HG03469 (cell line): Measurements from ENCODE around the gene PTGDR.

Experiments
- ATAC-seq: cut with Tn5 transposase; IDR thresholded peaks from one replicate; pipeline ENCODE4 v1.9.1; 2021; ENCODE audit warnings: mild to moderate bottlenecking, moderate library complexity, moderate number of reproducible peaks; ENCODE audit not compliant: unreplicated experiment

The PTGDR gene

DNA sequence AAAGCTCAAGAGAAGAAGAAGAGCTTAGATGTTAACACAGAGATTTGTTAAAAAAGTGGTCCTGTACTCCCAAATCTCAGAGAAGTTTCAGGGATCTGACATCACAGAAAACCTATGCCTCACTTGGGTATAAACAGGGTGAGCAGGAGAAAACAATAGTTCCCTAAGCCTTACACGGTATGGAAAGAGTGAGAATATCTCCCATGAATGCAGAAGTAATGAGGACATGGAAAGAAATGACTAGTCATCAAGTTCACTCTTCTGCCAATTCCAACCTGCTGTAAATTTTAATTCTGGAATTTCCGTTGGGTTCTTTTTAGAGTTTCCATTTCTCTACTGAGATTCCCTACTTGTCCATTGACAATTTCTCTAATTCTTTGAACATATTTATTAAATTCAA is 40.4 kb downstream of the PTGDR start:
- no peak for ATAC-seq

DNA sequence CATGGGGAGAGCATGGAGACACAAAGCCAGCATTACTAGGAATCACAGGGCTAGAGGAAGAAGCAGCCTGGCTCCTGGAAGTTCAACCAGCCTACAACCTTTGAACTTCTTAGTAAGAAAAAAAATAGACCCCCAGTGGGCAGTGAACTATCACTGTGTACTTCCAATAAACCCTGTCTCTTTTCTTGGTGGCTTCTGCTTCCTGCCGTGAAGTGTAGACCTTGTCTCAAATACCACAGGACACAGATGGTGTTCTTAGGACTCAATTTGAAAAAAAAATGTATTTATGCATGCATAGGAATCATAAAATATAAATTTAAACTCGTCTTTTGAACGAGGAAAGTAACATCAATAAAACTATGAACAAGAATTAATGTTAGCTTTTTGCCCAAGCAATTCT is 43.0 kb downstream of the PTGDR start:
- no peak for ATAC-seq

DNA sequence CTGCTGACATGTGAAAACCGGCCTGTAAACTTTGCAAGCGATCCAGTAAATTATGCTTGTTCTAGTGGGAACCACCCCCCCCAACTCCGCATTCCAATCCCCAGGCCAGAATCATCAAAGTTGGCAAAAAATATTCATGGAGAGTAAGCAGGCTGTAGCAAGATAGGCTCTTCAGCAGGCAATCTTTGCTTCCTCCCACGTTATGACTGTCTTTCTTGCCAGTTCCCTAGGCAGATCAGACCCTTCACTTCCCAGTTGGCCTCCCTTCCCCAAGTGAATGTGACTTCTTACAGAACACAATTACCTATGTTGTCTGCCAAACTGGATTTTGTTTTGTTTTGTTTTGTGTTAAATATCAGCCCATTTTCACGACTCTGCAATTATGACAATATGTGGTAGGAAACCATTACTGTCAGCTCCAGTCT is 45.4 kb downstream of the PTGDR start:
- ATAC-seq: no peak

DNA sequence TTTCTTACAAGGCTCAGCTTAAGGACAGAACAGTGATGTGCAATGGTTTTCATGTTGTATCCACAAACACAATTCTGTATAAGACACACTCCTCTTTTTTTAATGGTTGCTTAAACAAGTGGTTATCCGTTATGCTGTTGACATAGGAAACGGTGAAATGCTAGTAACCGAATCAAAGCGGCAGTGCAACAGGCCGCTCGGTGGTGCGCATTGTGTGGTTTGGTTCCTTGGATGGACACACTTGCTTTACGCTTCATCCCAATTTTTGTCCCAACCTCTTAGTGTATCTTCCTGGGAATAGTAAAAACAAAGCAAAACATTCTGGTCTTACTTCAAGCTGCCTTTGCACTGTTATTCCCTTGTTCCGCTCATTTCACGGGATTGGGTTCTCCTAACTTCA is 46.0 kb downstream of the PTGDR start:
- ATAC-seq: no peak

DNA sequence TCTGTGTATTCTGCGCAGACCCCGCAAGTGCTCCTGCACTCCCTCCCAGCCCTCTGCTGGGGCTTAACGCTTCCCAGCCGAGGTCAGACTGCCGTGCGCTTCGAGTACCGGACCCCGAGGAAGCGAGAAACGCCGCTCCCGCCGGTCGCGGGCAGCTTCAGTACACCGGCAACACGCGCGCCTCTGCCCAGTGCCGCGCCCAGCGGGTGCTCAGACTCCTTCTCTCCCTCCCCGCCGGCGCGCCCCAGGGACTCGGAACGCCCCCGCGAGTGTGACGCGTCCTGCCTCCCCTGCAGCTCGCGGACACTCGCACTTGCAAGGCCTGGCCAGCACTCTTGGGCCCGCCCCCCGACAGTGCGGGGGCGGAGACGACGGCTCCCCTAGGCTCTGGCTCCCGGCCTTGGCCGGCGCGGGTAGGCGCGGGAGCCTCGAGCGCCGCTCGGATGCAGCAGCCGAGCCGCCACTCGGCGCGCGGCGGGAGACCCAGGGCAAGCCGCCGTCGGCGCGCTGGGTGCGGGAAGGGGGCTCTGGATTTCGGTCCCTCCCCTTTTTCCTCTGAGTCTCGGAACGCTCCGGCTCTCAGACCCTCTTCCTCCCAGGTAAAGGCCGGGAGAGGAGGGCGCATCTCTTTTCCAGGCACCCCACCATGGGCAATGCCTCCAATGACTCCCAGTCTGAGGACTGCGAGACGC is 46.6 kb downstream of the PTGDR start, which contains the start of gene PTGER2:
PTGER2 (plus strand) TSS at position 410 of the 692 bp plus-strand sequence; CDS start at position 647, 237 bp downstream.
- no peak for ATAC-seq

DNA sequence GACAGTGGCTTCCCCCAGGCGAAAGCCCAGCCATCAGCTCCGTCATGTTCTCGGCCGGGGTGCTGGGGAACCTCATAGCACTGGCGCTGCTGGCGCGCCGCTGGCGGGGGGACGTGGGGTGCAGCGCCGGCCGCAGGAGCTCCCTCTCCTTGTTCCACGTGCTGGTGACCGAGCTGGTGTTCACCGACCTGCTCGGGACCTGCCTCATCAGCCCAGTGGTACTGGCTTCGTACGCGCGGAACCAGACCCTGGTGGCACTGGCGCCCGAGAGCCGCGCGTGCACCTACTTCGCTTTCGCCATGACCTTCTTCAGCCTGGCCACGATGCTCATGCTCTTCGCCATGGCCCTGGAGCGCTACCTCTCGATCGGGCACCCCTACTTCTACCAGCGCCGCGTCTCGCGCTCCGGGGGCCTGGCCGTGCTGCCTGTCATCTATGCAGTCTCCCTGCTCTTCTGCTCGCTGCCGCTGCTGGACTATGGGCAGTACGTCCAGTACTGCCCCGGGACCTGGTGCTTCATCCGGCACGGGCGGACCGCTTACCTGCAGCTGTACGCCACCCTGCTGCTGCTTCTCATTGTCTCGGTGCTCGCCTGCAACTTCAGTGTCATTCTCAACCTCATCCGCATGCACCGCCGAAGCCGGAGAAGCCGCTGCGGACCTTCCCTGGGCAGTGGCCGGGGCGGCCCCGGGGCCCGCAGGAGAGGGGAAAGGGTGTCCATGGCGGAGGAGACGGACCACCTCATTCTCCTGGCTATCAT is 47.3 kb downstream of the PTGDR start:
- no peak for ATAC-seq

DNA sequence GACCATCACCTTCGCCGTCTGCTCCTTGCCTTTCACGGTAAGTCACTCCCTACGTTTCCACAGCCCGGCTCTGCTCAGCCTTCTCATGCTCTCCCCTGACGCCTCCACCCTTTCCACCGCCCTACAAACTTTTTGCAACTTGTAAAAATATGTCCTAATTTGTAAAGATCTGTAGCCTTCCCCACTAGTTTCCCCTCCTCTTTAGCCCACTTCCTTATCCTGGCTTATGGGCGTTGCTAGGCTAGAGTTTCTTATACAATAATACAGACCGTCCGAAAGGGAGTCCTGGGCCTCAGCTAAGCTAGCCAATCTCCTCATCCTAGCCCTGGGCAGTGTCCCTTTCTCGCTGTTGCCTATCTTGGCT is 47.8 kb downstream of the PTGDR start:
- no peak for ATAC-seq

DNA sequence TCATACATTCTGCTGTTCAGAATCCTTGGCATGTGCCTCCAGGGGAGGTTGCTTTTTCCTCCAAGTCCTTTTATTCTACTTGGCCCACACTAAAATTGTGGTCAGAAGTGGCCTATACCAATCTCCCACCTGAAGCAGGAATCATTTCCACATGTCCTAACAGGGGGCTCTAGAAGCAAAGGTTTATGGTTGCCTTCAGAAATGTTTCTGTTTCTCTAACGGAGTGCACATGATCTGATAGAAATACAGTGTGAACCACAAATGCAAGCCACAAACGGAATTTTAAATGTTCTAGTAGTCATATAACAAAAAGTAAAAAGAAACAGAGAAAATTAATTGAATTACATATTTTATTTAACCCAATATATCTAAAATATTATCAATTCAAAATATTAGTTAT is 50.6 kb downstream of the PTGDR start:
- no peak for ATAC-seq

DNA sequence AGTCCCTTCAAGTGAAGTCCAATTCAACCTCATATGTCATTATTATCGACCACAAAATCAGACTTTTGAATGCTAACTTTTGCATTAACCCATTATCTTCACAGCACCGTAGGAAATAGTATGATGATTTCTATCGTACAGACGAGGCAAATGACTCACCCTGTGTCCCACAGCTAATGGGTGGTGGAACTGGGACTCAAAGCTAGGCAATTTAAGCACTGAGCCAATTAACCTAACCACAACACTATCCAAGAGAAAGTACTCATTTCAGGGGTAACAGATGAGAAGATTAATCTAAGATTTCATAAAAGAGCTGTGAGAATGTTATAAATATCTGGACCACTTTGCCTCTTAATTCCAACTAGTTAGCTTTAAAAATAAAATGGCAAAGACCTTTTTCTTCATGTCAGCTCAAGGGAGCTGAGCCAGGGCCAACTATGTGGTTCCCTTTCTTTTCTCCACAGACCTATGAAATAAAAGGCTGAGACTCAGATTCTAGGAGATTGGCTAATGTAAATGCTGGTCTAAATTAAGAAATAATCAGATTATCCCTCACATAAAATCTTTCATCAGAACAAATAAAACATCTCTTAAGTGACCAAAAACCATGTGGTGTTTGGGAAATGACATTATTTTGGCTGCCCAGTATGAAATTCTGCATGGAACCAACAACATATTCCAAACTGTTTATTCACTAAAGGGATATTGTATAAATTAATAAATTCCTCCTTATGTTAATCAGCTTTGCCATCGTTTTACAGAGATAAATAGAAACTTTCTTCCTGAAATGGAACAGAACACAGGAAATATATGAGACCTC is 51.5 kb downstream of the PTGDR start:
- ATAC-seq: no peak

DNA sequence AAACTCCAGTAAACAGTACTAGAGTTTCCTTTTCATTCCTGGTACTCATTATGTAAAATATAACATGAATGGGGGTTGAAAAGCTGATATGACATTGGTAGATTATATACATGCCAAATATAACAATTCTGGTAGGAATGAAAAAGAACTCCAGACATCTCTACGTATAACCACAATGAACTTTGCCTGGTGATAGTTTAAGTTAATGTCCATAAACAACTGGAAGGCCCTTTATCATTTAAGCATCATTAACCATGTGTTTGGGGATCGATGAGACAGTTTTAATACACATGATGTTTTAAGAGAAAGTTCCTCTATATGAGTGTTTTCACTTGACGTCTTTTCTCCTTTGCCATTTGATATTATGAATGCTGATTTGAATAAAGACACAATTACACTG is 52.4 kb downstream of the PTGDR start:
- no peak for ATAC-seq

DNA sequence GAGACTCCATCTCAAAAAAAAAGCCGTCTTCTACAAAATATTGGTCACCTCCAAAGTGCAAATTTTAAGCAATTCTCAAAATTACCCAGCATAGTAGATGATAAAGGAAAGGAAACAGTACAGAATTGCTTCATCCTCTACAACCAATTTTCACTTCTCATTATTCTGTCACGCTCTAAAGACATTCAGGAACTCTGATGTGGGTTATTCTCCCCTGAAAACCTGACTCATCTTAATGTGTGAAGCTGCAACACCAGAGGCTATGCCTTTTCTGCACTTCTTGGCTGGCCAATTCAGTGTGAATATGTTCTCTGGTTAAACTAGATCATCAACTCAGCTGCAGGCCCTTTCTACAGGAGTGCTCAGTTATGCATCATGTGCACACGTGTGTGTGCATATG is 57.6 kb downstream of the PTGDR start:
- ATAC-seq: peak; percentile 98

DNA sequence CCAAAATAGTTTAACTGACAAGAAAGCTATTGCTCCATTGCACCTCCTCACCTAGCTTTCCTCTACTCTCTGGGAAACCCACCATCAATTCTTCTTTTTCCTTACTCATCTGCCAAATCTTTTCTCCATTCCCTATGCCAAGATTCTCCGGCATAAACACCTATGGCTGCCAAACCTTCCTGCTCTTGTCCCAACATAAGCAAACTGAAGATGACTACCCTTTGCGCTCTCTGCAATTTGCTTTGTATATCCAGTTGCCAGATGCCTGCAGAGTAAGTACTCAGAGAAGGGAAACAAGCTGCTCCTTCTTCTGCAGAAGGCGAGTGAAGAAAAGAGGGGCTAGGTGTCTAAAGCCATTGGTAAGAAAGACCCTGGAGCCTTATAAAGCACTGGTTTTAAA is 58.1 kb downstream of the PTGDR start:
- no peak for ATAC-seq
